H1 (cell line): Measurements from ENCODE around the gene UBN1. TPM values are rescaled to one million over a fixed set of nuclear protein-coding genes. Genes with fewer than 3 reads are reported as not detected.

Source experiments
- CTCF ChIA-PET: fragments of 300-600 bp; sonication (Branson Sonifier 250); formaldehyde crosslinking; loops from one replicate; lab custom pipeline; 2021; ENCODE audit not compliant: partially characterized antibody; lab: Charles Lee
- POLR2A ChIA-PET: fragments of 300-600 bp; sonication (Branson Sonifier 250); formaldehyde crosslinking; loops from one replicate; lab custom pipeline; 2021; ENCODE audit warnings: inconsistent platforms; ENCODE audit not compliant: partially characterized antibody; lab: Charles Lee
- DNase-seq, 2 experiments: peaks; one replicate each; pipeline versions ENCODE4 v3.0.0 to v3.0.0-alpha.2; 2010 to 2022; ENCODE audit warnings: low spot score in 2 of 2, low read depth in 1 of 2, mixed read lengths in 1 of 2
- FAIRE-seq: peaks from 2 replicates; lab custom pipeline; 2011; peaks lifted over from hg19 to GRCh38; lab: Jason Lieb, UNC
- H2AFZ ChIP-seq: 2 replicates; pipeline ENCODE4 v1.8.1; 2012; ENCODE audit warnings: low read length, inconsistent platforms
- H2AK5ac ChIP-seq: 2 replicates; pipeline ENCODE4 v1.6.1; 2013; ENCODE audit warnings: low read depth, low read length
- H2BK120ac ChIP-seq: replicated peaks from 2 replicates; pipeline ENCODE3; 2013; ENCODE audit warnings: low read depth, low read length, inconsistent platforms
- H2BK12ac ChIP-seq: 2 replicates; pipeline ENCODE4 v1.6.1; 2013; ENCODE audit warnings: low read depth, low read length
- H2BK15ac ChIP-seq: 2 replicates; pipeline ENCODE4 v1.6.1; 2013; ENCODE audit warnings: low read length
- H2BK20ac ChIP-seq: 2 replicates; pipeline ENCODE4 v1.6.1; 2013; ENCODE audit warnings: low read length
- H2BK5ac ChIP-seq: 2 replicates; pipeline ENCODE4 v1.6.1; 2013; ENCODE audit warnings: low read depth, low read length
- H3K14ac ChIP-seq: 2 replicates; pipeline ENCODE4 v1.6.1; 2013; ENCODE audit warnings: inconsistent platforms; ENCODE audit not compliant: insufficient read length
- H3K18ac ChIP-seq: 2 replicates; pipeline ENCODE4 v1.6.1; 2013; ENCODE audit warnings: low read length; ENCODE audit errors: extremely low read depth
- H3K23ac ChIP-seq: 2 replicates; pipeline ENCODE4 v1.6.1; 2013; ENCODE audit warnings: inconsistent platforms; ENCODE audit not compliant: insufficient read length
- H3K23me2 ChIP-seq: 2 replicates; pipeline ENCODE4 v1.6.1; 2013; ENCODE audit warnings: low read depth, low read length
- H3K27ac ChIP-seq: 2 replicates; pipeline ENCODE4 v1.6.1; 2011; ENCODE audit warnings: low read depth, low read length, inconsistent platforms
- H3K27me3 ChIP-seq, 4 experiments: replicated peaks in 1 of 4; 1 replicate in 1 of 4; 2 replicates in 3 of 4; pipeline versions ENCODE4 v1.6.1 to v1.8.1; 2011 to 2013; ENCODE audit warnings: low read length in 3 of 4, mild to moderate bottlenecking in 3 of 4, inconsistent platforms in 2 of 4, mixed read lengths in 2 of 4, moderate library complexity in 1 of 4; ENCODE audit not compliant: control insufficient read depth in 3 of 4, insufficient read depth in 3 of 4; ENCODE audit errors: extremely low read depth in 1 of 4
- H3K36me3 ChIP-seq, 4 experiments: 2 replicates each; pipeline versions ENCODE4 v1.6.1 to v1.8.1; 2011 to 2013; ENCODE audit warnings: mild to moderate bottlenecking in 4 of 4, low read length in 3 of 4, moderate library complexity in 2 of 4, control low read depth in 1 of 4, inconsistent platforms in 1 of 4; ENCODE audit not compliant: insufficient read depth in 4 of 4, control insufficient read depth in 2 of 4
- H3K4ac ChIP-seq: replicated peaks from 2 replicates; pipeline ENCODE3; 2013; ENCODE audit warnings: low read length, low read depth, mixed read lengths, inconsistent platforms; ENCODE audit not compliant: insufficient read length
- H3K4me1 ChIP-seq, 4 experiments: replicated peaks in 1 of 4; 1 replicate in 1 of 4; 2 replicates in 3 of 4; pipeline versions ENCODE4 v1.6.1 to v1.8.1; 2011 to 2013; ENCODE audit warnings: low read length in 3 of 4, inconsistent platforms in 2 of 4, mixed read lengths in 1 of 4; ENCODE audit not compliant: insufficient read depth in 4 of 4, control insufficient read depth in 3 of 4
- H3K4me2 ChIP-seq, 2 experiments: 2 replicates each; pipeline versions ENCODE4 v1.6.1 to v1.8.1; 2011 to 2013; ENCODE audit warnings: low read depth in 2 of 2, low read length in 2 of 2, control low read depth in 1 of 2, inconsistent platforms in 1 of 2, mild to moderate bottlenecking in 1 of 2; ENCODE audit not compliant: insufficient read depth in 1 of 2
- H3K4me3 ChIP-seq, 4 experiments: fragments of 200-600, 300-600 bp in 1 of 4; sonication (generic), shearing (Covaris generic), sonication (Bioruptor Twin) in 1 of 4; 2 replicates each; pipeline versions ENCODE4 v1.5.1 to v1.8.1; 2011 to 2016; ENCODE audit warnings: low read length in 4 of 4, low read depth in 3 of 4, control low read depth in 2 of 4, inconsistent platforms in 2 of 4, mild to moderate bottlenecking in 2 of 4, mixed read lengths in 1 of 4, moderate library complexity in 1 of 4; ENCODE audit not compliant: insufficient read depth in 2 of 4; ENCODE audit errors: extremely low read depth in 1 of 4
- H3K56ac ChIP-seq: replicated peaks from 2 replicates; pipeline ENCODE3; 2013; ENCODE audit warnings: low read depth, mild to moderate bottlenecking, mixed read lengths, low read length, inconsistent platforms; ENCODE audit not compliant: insufficient read length
- H3K79me1 ChIP-seq: 2 replicates; pipeline ENCODE4 v1.6.1; 2013; ENCODE audit warnings: low read depth, low read length, control low read depth
- H3K79me2 ChIP-seq, 2 experiments: 2 replicates each; pipeline versions ENCODE4 v1.6.1 to v1.8.1; 2012 to 2013; ENCODE audit warnings: low read length in 2 of 2, mild to moderate bottlenecking in 2 of 2, inconsistent platforms in 1 of 2; ENCODE audit not compliant: insufficient read depth in 2 of 2, control insufficient read depth in 1 of 2
- H3K9ac ChIP-seq, 4 experiments: replicated peaks in 1 of 4; 1 replicate in 1 of 4; 2 replicates in 3 of 4; pipeline versions ENCODE4 v1.6.1 to v1.8.1; 2011 to 2013; ENCODE audit warnings: low read depth in 3 of 4, low read length in 3 of 4, control low read depth in 2 of 4, mild to moderate bottlenecking in 2 of 4, moderate library complexity in 2 of 4, inconsistent platforms in 1 of 4; ENCODE audit errors: extremely low read depth in 1 of 4
- H3K9me3 ChIP-seq, 2 experiments: 2 replicates each; pipeline versions ENCODE4 v1.6.1 to v1.8.1; 2012 to 2013; ENCODE audit warnings: mild to moderate bottlenecking in 2 of 2, moderate library complexity in 2 of 2, control low read depth in 1 of 2, inconsistent platforms in 1 of 2, low read depth in 1 of 2, low read length in 1 of 2, mixed read lengths in 1 of 2; ENCODE audit not compliant: insufficient read depth in 2 of 2
- H4K20me1 ChIP-seq, 2 experiments: replicated peaks in 1 of 2; 2 replicates each; pipeline versions ENCODE3 to v1.8.1; 2011 to 2013; ENCODE audit warnings: inconsistent platforms in 2 of 2, low read length in 2 of 2, mild to moderate bottlenecking in 1 of 2; ENCODE audit not compliant: insufficient read depth in 2 of 2, control insufficient read depth in 1 of 2
- H4K5ac ChIP-seq: 2 replicates; pipeline ENCODE4 v1.6.1; 2013; ENCODE audit warnings: low read length, low read depth, mixed read lengths, inconsistent platforms; ENCODE audit not compliant: insufficient read length
- H4K8ac ChIP-seq: 2 replicates; pipeline ENCODE4 v1.8.0; 2013; ENCODE audit warnings: mild to moderate bottlenecking, moderate library complexity, low read length, inconsistent platforms; ENCODE audit not compliant: insufficient read depth; ENCODE audit errors: extremely low read depth
- H4K91ac ChIP-seq: replicated peaks from 2 replicates; pipeline ENCODE3; 2013; ENCODE audit warnings: low read length, mixed read lengths, inconsistent platforms; ENCODE audit not compliant: insufficient read length
- E2F6 ChIP-seq: IDR thresholded peaks from 2 replicates; pipeline ENCODE4 v1.6.1; 2012; ENCODE audit warnings: inconsistent platforms
- TEAD4 ChIP-seq: IDR thresholded peaks from 2 replicates; pipeline ENCODE4 v1.6.1; 2012; ENCODE audit warnings: low read depth, low read length, inconsistent platforms, mixed read lengths
- WGBS, 2 experiments: shearing (Covaris generic) in 1 of 2; methylation state at CpG; one replicate each; pipeline versions ENCODE4 v1.1.6 to v1.1.7; 2013 to 2015; ENCODE audit warnings: low lambda C conversion rate in 2 of 2, mixed read lengths in 2 of 2, inconsistent platforms in 1 of 2, low coverage in 1 of 2, missing lambda C conversion rate in 1 of 2; ENCODE audit not compliant: insufficient replicate concordance in 2 of 2, insufficient coverage in 1 of 2, insufficient read length in 1 of 2; ENCODE audit errors: extremely low coverage in 1 of 2, missing lambda C conversion rate in 1 of 2; 5-methylcytosine and 5-hydroxymethylcytosine counted together
- polyA plus RNA-seq, 7 experiments: library from polyadenylated mRNA; depleted of rRNA in 3 of 7; stranded (reverse) in 5 of 7; unstranded in 2 of 7; fragments of >200 nt in 5 of 7; fragments of 200-250 nt in 2 of 7; gene quantifications; 1 replicate in 5 of 7; 2 replicates in 1 of 7; 4 replicates in 1 of 7; pipeline versions ENCODE4 v1.2.1 to v1.2.3, GENCODE V29; 2011 to 2013; ENCODE audit warnings: missing spikeins in 2 of 7, mixed read lengths in 2 of 7
- total RNA-seq: library from RNA; stranded (reverse); fragmentation: NEBNext Ultra II Directional; extraction: Animal tissue kit (Norgen Biotek cat#: 25700); gene quantifications from 2 replicates; pipeline ENCODE4 v1.2.1, GENCODE V29; 2021

The UBN1 gene
- total and polyA plus RNA-seq, 2 of the 8 experiments (the other 6 are each of a cell fraction or from before 2014, with no cell fraction given) = 16.2 to 37.0 TPM

- Histone ChIP-seq H4K5ac (no peak overlapping the region), H2BK120ac (no peak overlapping the region), H3K79me2 (0 out of 4 replicates have a peak, but pooled peaks cover 0 to 4% of the 10 kb centered on the region in 2 experiments), H4K8ac (no peak overlapping the region; the same call in 1 of the 2 replicates), H2BK20ac (no peak overlapping the region), H3K56ac (no peak overlapping the region), H3K23me2 (no peaks in the 10 kb centered on the region), H2BK15ac (no peak overlapping the region), H4K91ac (no peak overlapping the region), H3K4me3 (no peak overlapping the region), H2AK5ac (no peak overlapping the region), H3K9me3 (no peaks in the 10 kb centered on the region), H3K9ac (no peak overlapping the region), H3K4ac (no peak overlapping the region), H3K23ac (no peak overlapping the region), H3K27me3 (no peaks in the 10 kb centered on the region), H3K14ac (no peak overlapping the region), H2BK12ac (no peak overlapping the region), H3K4me2 (no peak overlapping the region), H3K4me1 (no peaks in the 10 kb centered on the region), H4K20me1 (peaks cover 2 to 4% of the 10 kb centered on the region in 2 experiments), H3K27ac (no peak overlapping the region), H3K18ac (no peak overlapping the region), H2BK5ac (no peak overlapping the region), H3K36me3 (peaks cover 27 to 70% (median 49%) of the 10 kb centered on the region in 4 experiments), H2AFZ (no peak overlapping the region), H3K79me1 (peaks cover 4% of the 10 kb centered on the region; the same call in 1 of the 2 replicates)
- no peak for FAIRE-seq
- ChIA-PET CTCF (interaction anchor here (0.8 to 0.9 kb wide), 2 partner anchors 20 to 124 kb away, joined by 3 read pairs; no protein-coding TSS in a partner anchor), POLR2A (no interaction called here)
- DNase-seq = no peak
- TF ChIP-seq E2F6 (no peak), TEAD4 (no peak)
- WGBS, 2 experiments = 97% methylated on average over 8 of the region's 8 CpGs; no CpG with 5 or more reads in 1 of the 2 experiments
Observed at GRCh38 chr16:4831616-4832015, 15.7 kb upstream of the UBN1 start.
